C1 segment of cervical spinal cord (tissue), 14 donors: ENCODE measurements around the gene MTA1.
A peak's percentile ranks its signal among the peaks of the same experiment; 100 is the strongest.

Experiments
- DNase-seq, 14 donors: peaks; one replicate each; lab custom pipeline; 2025; lab: John Stamatoyannopoulos, UW

MTA1 gene

DNA sequence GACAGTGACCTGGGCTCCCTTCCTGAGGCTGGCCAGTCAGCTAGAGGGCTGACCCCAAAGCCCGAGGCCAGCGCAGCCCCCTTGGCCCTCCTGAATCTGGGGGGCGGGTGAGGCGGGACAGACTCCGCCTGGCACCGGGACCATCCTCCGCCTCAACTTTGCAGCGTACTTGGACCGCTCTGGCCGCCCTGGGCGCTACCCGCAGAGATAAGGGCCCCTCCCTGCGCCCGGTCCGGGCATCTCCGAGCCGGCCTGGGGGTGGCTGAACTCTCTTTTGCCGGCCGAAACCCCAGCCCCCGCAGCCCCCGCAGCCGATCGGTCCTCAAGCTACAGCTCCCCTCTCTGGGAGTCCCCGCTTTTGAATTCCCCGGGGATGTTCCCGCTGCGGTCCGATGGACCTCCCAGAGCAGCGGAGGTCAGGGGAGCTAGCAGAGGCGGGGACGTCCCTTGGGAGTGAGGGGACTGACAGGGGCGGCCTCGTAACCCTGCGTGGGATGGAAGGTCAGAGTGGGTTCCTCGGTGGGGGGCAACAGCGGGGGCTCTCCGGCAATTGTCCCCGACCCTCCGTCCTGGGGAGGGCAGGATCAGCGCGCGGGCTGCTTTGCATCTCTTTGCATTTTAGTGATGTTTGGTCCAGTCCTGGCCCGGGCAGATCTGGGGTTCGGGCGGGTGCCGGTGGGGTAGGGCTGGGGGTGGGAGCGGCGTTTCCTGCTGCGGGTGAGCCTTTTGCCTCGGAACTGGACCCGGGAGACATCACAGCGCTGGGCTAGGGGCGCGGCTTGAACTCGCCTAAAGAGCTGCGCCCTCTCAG is 66.7 kb downstream of the MTA1 start, which contains the start of gene CRIP1:
TSS of gene CRIP1 (plus strand) at position 724 of the 811 bp plus-strand sequence. CDS start 374 bp downstream, outside the sequence.
- DNase-seq: no peak

DNA sequence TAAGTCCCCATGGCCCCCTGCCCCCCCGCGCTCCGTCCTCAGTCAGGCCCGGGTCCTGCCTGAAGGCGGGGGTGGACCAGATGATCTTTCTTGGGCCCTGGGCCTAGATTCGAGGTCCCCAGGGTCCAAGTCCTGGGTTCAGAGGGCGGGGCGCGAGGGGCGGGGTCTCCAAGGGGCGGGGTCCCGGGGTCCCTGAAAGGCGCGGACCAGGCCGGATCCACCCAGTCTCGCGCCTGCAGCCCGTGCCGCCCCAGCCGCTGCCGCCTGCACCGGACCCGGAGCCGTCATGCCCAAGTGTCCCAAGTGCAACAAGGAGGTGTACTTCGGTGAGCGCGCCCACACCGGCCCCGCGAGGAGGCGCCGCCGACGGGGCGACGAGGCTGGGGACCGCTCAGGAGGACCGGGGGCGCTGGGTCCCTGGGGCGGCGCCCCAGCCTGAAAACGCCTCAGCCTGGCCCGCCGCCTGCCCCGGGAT is 67.4 kb downstream of the MTA1 start:
- DNase-seq: no peak

- DNase-seq: no peak
Observed at GRCh38 chr14:105487449-105487985, 67.9 kb downstream of the MTA1 start.

DNA sequence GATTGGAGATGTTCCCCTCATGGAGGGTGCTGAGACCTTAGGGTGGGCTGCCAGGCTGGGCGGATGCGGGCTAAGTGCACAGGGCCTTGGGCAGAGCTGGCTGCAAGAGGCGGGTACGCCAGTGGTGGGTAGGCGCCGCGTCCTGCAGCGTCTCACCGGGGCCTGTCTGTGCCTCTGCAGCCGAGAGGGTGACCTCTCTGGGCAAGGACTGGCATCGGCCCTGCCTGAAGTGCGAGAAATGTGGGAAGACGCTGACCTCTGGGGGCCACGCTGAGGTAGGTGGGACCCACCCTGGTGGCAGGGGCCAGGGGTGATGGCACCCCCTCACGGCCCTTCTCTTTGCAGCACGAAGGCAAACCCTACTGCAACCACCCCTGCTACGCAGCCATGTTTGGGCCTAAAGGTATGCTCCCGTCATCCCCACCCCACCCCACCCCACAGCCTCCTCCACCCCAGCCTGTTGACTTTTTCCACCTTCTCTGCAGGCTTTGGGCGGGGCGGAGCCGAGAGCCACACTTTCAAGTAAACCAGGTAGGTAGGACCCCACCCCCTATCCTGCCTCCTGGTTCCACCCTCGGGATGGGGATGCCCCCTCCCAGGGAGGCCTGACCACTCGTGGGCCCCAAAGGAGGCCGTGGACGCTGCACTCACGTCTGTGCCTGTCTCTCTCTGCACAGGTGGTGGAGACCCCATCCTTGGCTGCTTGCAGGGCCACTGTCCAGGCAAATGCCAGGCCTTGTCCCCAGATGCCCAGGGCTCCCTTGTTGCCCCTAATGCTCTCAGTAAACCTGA is 68.6 kb downstream of the MTA1 start:
- no peak for DNase-seq

- no peak for DNase-seq
Observed at GRCh38 chr14:105488781-105489541, 69.3 kb downstream of the MTA1 start.

- DNase-seq: peak in 12 of 14 donors; percentile 27 to 81 (median 50)
Observed at GRCh38 chr14:105489542-105490266, 70.1 kb downstream of the MTA1 start.

- peak in 2 of 14 donors; percentile 52 to 55 for DNase-seq
Observed at GRCh38 chr14:105490267-105490571, 70.6 kb downstream of the MTA1 start.

- DNase-seq: peak; percentile 93 to 100 (median 99)
Observed at GRCh38 chr14:105490572-105491365, 71.1 kb downstream of the MTA1 start, which contains the start of gene TEDC1. TSS of gene TEDC1 (plus strand) at chr14:105491246. CDS start at chr14:105491376, 130 bp downstream.

GRCh38 chr14:105491366-105491973 is 71.8 kb downstream of the MTA1 start:
- DNase-seq: peak in 5 of 14 donors; percentile 48 to 65 (median 60)

- DNase-seq: no peak
Observed at GRCh38 chr14:105492031-105492970, 72.7 kb downstream of the MTA1 start.

- DNase-seq: no peak
Observed at GRCh38 chr14:105492971-105493871, 73.6 kb downstream of the MTA1 start.

DNA sequence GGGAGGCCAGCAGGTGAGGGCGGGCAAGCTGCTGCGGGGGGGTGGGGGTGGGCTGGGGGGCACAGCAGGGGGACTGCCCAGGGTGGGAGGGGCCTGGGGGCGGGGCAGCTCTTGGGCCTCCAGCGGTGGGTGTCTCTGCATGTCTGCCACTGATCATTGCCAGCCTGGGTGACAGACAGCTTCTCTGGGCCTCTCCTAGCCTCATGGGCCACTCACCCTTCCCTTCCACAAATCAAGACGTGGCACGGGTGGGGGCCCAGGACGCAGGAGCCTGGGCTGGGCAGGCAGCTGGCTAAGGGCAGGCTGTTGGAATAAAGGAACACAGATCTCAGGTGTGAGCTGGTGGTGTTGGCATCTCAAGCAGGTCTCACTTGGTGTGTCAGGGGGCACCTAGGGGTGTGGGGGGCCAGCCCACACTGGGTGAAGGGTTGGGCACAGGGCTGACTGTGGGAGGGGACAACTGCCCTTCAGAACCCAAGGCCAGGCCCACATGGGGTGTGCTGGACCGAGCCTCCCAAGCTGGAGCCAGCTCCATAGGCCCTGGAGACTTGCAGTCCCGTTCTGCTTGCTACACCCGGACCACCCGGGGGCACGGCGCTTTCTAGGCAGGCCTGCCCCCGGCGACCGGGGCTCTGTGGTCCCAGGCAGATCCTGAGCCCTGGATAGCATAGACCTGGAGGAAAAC is 74.4 kb downstream of the MTA1 start:
- no peak for DNase-seq

- no peak for DNase-seq
Observed at GRCh38 chr14:105494606-105494929, 74.9 kb downstream of the MTA1 start.

DNA sequence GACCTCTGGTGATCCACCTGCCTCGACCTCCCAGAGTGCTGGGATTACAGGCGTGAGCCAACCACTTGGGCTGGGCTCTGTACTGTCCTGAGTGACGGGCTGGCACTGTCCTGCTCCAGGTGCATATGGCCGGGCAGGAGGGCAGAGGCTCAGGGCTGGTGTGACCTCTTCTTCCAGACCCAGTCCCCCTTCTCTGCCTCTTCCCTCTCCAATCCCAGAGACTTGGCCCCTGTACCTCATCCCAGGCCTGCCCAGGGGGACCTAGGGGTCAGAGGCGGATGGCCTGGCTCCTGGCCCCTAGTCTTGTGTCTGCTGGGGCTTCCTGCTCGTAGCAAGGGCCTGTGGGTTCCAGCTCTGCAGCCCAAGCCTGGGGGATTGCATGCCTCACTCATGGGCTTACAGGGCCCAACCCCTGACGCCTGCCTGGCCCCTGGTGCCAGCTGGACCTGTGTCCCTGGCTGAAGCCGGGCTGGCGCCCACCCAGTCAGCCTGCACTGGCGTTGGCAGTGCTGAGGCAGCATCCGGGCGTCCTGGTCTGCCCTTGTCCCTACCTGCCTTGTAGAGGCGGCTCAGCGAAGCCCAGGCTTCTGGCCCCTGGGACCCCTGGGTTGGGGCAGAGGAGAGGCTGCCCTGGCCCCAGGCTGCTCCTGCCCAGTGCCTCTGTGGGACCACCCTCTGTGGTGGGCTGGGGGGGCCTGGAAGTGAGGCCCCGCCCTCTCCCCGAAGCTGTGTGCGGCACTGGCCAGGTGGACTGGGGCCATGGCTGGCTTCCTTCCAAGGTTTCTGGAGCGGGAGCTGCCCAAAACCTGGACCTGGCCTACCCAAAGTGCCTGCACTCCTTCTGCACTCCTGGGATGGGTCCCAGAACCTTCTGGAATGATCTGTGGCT is 75.7 kb downstream of the MTA1 start:
- peak in 1 of 14 donors; percentile 54 for DNase-seq

DNA sequence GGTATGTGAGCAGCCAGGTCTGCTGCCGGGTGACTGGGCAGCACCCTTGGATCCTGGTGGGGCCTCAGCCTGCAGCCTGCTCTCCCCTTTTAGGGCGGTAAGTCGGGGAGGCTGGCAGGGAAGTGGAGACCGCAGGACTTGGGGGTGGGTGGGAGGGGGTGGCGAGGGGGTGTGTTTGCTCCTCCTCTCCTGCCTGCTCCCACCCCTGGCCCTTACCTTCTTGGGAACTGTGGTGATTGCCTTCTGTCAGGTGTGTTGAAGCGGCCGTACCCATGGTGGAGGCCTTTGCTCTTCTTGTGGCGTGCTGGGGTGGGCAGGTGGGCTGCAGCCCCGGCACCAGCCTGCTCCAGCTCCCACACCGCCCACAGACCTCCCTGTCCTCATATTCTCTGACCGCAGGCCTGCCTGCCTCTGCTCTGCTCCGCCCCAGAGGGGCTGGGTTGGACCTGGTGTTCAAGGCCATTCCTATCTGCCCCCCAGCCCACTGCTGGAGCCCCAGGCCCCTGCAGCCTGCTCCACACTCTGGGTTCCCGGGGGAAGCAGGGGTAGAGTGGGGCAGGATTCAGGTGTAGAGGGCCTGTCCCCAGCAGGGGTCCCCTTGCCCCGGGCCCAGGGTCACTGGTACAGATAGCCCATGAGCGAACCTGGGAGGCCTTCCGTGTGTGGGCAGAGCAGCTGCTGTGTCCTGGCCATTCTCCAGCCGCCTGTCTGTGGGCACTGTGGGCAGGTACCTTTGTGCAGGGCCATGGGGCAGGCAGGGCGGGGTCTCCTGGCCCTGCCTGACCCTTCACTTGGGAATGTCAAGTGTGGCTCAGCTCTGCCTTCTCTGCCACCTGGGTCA is 76.6 kb downstream of the MTA1 start:
- DNase-seq: no peak
